KMS-11 (cell line): ENCODE results near the gene RELB.

Source experiments
- H2AFZ ChIP-seq: fragments of 200-600 bp; sonication (generic); 2 replicates; pipeline ENCODE4 v1.6.1; 2016; ENCODE audit warnings: antibody characterized with exemption, mixed run types, low read depth
- H3K27ac ChIP-seq: fragments of 200-600 bp; sonication (generic); 2 replicates; pipeline ENCODE4 v1.6.1; 2016; ENCODE audit warnings: mild to moderate bottlenecking, mixed run types
- H3K27me3 ChIP-seq: fragments of 200-600 bp; sonication (generic); 2 replicates; pipeline ENCODE4 v1.6.1; 2017; ENCODE audit warnings: mild to moderate bottlenecking, low read depth, mixed run types, moderate library complexity; ENCODE audit not compliant: insufficient read depth
- H3K36me3 ChIP-seq: fragments of 200-600 bp; sonication (generic); 2 replicates; pipeline ENCODE4 v1.6.1; 2017; ENCODE audit warnings: mild to moderate bottlenecking, mixed run types; ENCODE audit not compliant: insufficient read depth
- H3K4me1 ChIP-seq: fragments of 200-600 bp; sonication (generic); 2 replicates; pipeline ENCODE4 v1.6.1; 2016; ENCODE audit warnings: mild to moderate bottlenecking, low read depth, mixed run types; ENCODE audit not compliant: poor library complexity, severe bottlenecking
- H3K4me2 ChIP-seq: fragments of 200-600 bp; sonication (generic); 2 replicates; pipeline ENCODE4 v1.7.0; 2016; ENCODE audit warnings: mild to moderate bottlenecking, mixed run types
- H3K4me3 ChIP-seq: fragments of 200-600 bp; sonication (generic); IDR thresholded peaks from 2 replicates; pipeline ENCODE4 v1.6.1; 2017; ENCODE audit warnings: low read depth, low read length, mixed read lengths; ENCODE audit not compliant: insufficient read depth
- H3K79me2 ChIP-seq: fragments of 200-600 bp; sonication (generic); 2 replicates; pipeline ENCODE4 v1.6.1; 2016; ENCODE audit warnings: low read depth, mixed run types; ENCODE audit not compliant: insufficient read depth
- H3K9ac ChIP-seq: fragments of 200-600 bp; sonication (generic); 2 replicates; pipeline ENCODE4 v1.6.1; 2016; ENCODE audit warnings: mild to moderate bottlenecking, mixed run types
- H4K20me1 ChIP-seq: fragments of 200-600 bp; sonication (generic); 2 replicates; pipeline ENCODE4 v1.6.1; 2016; ENCODE audit warnings: mild to moderate bottlenecking, mixed run types; ENCODE audit not compliant: insufficient read depth
- TF ChIP-seq, protein P1 (sequence below): fragments of 200-600 bp; sonication (generic); conservative IDR thresholded peaks from 2 replicates; pipeline ENCODE4 v1.6.1; 2017; ENCODE audit warnings: low read depth, mild to moderate bottlenecking, antibody characterized with exemption, low read length, moderate library complexity, mixed read lengths

The RELB gene

DNA sequence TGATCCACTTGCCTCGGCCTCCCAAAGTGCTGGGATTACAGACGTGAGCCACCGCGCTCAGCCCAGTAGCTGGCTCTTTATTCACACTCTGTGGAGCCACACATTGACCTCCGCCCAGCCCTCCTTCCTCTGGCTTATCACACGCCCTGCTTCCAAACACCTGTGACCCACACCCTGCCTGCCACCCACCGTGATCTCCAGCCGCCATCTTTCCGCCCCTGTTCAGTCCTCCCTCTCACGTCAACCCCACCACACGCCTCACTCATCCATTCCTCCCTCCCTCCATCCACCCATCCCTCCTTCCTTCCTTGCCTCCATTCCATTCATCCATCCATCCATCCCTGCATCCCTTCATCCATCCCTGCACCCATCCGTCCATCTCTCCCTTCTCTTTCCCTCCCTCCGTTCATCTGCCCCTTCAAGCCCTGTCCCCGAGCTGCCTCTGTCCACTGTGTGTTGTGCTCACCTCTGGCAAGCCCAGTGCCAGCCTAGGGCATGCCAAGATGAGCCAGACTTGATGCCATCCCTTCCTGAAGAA, 57.4 kb downstream of the RELB start:
- Histone ChIP-seq H3K4me3 (no peak overlapping the region), H3K27ac (no peak overlapping the region), H3K4me2 (no peak overlapping the region), H3K79me2 (no peaks in the 10 kb centered on the region; the same call in 1 of the 2 replicates), H3K27me3 (no peaks in the 10 kb centered on the region), H3K36me3 (peaks cover 17% of the 10 kb centered on the region), H3K4me1 (peaks cover 28% of the 10 kb centered on the region), H4K20me1 (0 out of 2 replicates have a peak, but pooled peaks cover 3% of the 10 kb centered on the region), H2AFZ (no peak overlapping the region), H3K9ac (no peak overlapping the region)
- TF ChIP-seq, protein P1, sequence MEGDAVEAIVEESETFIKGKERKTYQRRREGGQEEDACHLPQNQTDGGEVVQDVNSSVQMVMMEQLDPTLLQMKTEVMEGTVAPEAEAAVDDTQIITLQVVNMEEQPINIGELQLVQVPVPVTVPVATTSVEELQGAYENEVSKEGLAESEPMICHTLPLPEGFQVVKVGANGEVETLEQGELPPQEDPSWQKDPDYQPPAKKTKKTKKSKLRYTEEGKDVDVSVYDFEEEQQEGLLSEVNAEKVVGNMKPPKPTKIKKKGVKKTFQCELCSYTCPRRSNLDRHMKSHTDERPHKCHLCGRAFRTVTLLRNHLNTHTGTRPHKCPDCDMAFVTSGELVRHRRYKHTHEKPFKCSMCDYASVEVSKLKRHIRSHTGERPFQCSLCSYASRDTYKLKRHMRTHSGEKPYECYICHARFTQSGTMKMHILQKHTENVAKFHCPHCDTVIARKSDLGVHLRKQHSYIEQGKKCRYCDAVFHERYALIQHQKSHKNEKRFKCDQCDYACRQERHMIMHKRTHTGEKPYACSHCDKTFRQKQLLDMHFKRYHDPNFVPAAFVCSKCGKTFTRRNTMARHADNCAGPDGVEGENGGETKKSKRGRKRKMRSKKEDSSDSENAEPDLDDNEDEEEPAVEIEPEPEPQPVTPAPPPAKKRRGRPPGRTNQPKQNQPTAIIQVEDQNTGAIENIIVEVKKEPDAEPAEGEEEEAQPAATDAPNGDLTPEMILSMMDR: no peak

- peaks cover 21% of the 10 kb centered on the region for H3K4me1 ChIP-seq
- no peaks in the 10 kb centered on the region for H3K27me3 ChIP-seq
- H3K9ac ChIP-seq: no peak overlapping the region
- H4K20me1 ChIP-seq: 0 out of 2 replicates have a peak, but pooled peaks cover 3% of the 10 kb centered on the region
- H3K36me3 ChIP-seq: peaks cover 17% of the 10 kb centered on the region
- peak overlapping the region; percentile 5; the same call in 1 of the 2 replicates for H3K4me2 ChIP-seq
- TF ChIP-seq, protein P1: peak; percentile 98
- no peak overlapping the region for H3K4me3 ChIP-seq
- H3K27ac ChIP-seq: no peak overlapping the region
- no peaks in the 10 kb centered on the region for H3K79me2 ChIP-seq
- H2AFZ ChIP-seq: no peak overlapping the region
Measured at GRCh38 chr19:45059258-45059965, 58.1 kb downstream of the RELB start.

- H3K4me1 ChIP-seq: peaks cover 13% of the 10 kb centered on the region
- H2AFZ ChIP-seq: no peak overlapping the region
- TF ChIP-seq, protein P1: no peak
- H3K27ac ChIP-seq: no peak overlapping the region
- H3K27me3 ChIP-seq: no peaks in the 10 kb centered on the region
- H4K20me1 ChIP-seq: 0 out of 2 replicates have a peak, but pooled peaks cover 3% of the 10 kb centered on the region
- H3K4me2 ChIP-seq: no peak overlapping the region
- H3K4me3 ChIP-seq: no peak overlapping the region
- H3K9ac ChIP-seq: no peak overlapping the region
- peaks cover 17% of the 10 kb centered on the region for H3K36me3 ChIP-seq
- no peaks in the 10 kb centered on the region for H3K79me2 ChIP-seq
Measured at GRCh38 chr19:45061965-45062364, 60.7 kb downstream of the RELB start.

- no peaks in the 10 kb centered on the region for H3K79me2 ChIP-seq
- TF ChIP-seq, protein P1: no peak
- no peak overlapping the region for H3K9ac ChIP-seq
- peaks cover 12% of the 10 kb centered on the region for H3K36me3 ChIP-seq
- H3K4me3 ChIP-seq: no peak overlapping the region
- H3K4me1 ChIP-seq: peaks cover 10% of the 10 kb centered on the region
- no peak overlapping the region for H3K27ac ChIP-seq
- 0 out of 2 replicates have a peak, but pooled peaks cover 2% of the 10 kb centered on the region for H4K20me1 ChIP-seq
- H2AFZ ChIP-seq: no peak overlapping the region
- no peak overlapping the region for H3K4me2 ChIP-seq
- no peaks in the 10 kb centered on the region for H3K27me3 ChIP-seq
Measured at GRCh38 chr19:45063851-45064801, 62.9 kb downstream of the RELB start.
